GM21529 (cell line): ENCODE results near the gene KDM2A.
"Not testable (repeated sequence)": the region's sequence is repeated elsewhere in the genome, so short reads cannot be mapped to it uniquely, and the experiment has no call there.

Experiments used
- ATAC-seq: cut with Tn5 transposase; IDR thresholded peaks from one replicate; pipeline ENCODE4 v1.9.1; 2021; ENCODE audit not compliant: unreplicated experiment

Gene KDM2A

DNA sequence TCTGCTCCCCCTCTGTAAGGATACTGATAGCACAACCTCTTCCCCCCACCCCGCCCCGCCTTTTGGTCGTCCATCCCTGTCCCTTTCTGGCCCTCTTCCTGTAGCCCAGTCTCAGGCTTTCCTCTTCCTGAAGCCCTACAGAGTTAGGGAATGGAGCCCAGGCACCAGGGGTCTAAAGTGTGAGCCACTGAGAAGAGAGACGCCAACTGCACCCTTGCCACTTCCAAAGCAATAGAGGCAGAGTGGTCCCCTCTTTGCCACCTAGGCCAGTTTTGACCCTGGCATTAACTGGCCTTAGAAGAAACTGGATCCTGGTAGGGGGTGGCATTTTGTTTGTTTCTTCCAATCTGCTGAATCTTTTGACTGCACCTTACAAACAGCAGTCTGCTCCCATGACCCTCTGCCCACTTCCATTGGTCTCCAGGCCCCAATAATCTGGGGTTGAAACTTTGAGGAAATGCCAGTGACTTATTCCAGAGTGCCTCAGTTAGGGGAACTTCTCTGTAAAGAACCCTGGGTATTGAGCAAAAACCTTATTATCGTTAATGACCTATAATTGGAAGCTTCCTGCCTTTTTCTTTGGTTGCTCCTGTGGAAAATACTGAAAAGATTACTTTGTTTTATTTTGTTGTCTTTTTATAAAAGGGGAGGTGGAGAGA is 137.5 kb downstream of the KDM2A start:
- ATAC-seq: no peak

DNA sequence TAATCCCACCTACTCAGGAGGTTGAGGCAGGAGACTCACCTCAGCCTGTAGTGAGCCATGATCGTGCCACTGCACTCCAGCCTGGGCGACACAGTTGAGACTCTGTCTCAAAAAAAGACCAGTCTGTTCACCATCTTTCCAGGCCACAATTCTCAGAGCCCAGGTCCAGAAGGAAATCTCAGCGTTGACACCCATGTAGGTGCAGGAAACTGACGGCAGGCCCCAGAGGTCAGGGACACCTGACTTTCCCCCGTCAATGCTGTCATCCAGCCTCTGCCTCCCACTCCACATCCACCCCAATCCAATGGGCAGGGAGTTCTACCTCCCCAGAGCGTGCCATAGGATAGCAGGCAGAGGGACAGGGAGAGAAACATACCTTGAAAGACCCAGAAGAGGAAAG is 141.3 kb downstream of the KDM2A start:
- ATAC-seq: no peak

DNA sequence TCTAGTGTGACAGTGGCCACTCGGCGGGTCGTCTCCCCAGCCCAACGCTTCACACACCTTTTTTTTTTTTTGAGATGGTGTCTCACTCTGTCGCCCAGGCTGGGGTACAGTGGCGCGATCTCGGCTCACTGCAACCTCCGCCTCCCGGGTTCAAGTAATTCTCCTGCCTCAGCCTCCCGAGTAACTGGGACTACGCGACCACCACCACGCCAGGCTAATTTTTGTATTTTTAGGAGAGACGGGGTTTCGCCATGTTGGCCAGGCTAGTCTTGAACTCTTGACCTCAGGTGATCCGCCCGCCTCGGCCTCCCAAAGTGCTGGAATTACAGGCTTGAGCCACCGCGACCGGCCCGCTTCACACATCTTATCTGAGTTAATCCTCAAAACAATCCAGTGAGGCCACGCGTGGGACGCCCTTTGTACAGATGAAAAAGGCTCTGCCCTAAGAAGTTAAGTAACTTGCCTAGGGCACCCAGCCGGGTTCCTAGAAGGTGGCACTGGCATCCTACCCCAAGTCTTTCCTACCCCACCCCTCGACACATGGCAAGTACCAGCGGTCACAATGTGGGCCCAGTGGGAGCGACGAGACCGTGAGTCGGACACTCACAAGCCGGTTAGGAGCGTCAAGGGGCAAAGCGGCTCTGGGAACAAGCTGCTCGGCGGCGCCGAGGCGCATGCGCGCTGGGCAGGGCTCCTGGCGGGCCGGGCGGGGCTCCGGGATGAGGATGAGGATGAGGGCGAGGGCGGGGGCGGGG is 142.0 kb downstream of the KDM2A start:
- ATAC-seq: not testable (repeated sequence)

DNA sequence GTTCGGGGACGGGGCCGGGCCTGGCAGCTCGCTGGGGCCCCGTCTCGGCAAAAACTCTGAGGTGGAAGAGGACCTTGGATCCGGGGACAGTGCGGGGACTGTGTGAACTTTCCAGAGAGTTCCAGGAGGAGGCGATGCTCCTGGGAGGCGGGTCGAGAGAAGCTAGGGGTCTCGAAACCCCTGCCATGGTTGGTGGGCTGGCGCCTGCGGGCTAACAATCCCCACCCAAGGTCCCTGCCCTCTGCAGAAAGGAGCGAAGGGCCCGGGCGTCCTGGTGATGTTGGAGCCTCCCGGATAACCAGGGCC is 142.5 kb downstream of the KDM2A start:
- ATAC-seq: no peak

DNA sequence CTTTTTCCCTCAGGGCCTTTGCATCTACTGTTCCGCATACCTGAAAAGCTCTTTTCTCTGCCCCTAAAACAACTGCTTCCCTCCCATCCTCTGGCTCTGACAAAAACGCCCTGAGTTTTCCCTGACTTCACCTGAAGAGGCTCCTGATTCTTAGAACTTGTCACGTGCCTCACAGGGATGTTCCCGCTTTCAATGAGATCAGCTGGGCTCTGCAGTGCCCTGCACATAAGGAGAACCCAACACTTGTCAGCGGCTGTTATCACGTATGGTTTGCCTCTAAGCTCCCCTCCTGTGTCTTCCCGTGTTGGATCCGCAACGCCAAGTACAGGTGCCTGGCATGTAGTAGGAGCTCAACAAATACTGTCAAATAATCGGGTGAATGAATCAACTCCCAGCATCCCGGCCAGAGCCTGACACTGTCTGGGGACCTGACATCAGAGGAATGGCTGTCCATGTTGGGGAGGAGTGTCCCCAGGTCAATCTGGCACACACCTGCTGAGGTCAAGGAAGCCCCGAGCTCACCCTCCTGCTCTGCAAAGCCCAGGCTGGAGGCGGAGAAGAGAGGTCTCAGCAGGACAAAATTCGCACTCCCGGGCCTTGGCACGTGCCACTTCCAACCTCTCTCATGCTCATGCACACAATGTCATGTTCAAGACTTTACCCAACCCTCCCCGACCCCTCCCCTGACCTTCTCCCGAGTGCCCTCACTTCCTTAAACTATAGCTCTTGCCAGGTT is 143.1 kb downstream of the KDM2A start:
- ATAC-seq: no peak

DNA sequence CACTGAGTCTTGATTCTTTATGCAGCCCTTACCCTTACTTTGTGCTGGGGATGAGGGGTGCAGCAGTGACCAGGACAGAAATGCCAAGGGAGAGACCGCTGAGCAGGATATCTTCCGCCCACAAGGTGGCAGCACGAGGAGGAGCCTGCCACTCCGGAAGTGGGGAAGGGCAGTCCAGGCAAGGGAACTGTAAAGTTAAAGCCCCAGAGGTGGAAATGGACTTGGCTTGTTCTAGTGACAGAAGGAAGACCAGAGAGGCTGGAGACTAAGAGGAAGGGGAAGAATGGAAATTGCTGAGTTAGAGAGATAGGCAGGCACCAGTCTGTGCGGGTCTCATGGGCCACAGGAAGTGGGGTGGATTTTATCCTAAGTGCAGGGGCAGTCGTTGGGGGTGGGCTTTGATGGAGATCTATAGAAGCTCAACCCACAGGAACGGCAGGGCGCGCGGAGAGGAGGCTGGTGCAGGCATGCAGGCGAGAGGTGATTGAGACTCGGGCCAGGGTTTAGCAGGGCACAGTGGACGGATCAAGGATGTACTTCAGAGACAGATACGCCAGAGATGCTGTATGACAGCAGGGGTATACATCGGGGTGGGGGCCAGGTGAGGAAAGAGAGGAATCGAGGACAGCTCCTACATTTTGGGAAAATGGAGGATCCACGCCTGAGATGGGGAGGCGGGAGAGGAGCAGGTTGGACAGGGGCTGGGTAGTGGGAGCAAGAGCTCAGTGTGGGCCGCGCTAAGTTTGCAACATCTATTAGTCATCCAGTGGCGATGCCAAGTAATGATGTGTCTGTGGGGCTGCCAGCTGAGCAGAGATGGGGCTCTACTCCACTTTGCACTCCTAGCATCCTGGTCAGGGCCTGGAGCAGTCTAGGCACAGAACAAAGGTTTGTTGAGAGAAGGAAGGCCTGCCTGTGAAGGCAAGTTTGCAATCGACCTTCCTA is 143.9 kb downstream of the KDM2A start:
- ATAC-seq: no peak

DNA sequence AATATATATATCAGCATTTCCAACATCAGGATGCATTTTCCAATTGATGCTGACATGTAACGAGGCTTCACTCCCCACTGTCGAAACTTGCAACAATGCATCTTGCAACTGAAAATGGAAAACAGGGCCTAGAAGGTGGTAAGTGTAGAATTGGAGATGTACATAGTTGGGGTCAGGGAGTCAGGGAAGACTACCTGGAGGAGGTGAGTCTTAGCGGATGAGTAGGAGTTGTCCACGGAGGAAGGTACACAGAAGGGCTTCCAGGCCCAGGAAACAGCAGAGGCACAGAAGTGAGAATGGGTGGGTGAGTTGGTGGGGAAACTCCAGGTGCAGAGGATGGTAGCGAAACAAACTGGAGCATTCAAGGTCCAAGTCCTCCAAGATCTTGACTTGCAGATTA is 145.2 kb downstream of the KDM2A start:
- ATAC-seq: no peak

DNA sequence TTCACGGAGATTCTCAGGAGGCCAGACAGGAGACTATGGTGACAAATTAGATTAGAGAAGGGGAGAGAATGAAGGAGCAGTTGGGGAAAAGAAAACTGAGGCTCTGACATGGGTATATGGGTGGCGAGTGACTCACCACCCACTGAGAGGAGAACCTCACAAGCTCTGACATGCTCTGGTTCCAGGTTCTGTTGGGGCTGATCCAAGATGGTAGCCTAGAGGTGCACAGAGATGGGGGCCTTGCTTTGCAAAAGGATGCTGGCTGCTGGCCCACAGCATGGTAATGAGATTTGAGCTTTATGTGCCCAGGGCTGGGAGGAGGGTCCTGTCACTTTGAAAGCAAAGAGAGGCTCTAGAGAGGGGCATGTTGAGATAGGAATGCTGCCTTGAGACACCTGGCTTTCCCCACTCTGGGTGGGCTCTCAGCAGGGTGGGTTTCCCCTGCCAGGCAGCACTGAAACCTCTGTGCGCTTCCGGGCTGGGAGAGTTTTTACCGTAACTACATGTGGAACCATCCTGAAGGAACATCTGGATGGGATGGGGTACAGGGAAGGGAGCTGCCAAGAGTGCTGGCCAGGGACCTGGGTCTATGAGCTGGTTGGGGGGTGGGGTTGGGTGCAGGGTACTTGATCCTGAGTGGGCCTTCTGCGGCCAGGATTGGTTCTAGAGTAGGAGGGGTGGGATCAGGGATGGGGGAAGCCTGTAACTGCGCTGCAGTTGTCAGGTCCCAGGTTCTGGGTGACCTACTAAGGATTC is 146.0 kb downstream of the KDM2A start:
- no peak for ATAC-seq

DNA sequence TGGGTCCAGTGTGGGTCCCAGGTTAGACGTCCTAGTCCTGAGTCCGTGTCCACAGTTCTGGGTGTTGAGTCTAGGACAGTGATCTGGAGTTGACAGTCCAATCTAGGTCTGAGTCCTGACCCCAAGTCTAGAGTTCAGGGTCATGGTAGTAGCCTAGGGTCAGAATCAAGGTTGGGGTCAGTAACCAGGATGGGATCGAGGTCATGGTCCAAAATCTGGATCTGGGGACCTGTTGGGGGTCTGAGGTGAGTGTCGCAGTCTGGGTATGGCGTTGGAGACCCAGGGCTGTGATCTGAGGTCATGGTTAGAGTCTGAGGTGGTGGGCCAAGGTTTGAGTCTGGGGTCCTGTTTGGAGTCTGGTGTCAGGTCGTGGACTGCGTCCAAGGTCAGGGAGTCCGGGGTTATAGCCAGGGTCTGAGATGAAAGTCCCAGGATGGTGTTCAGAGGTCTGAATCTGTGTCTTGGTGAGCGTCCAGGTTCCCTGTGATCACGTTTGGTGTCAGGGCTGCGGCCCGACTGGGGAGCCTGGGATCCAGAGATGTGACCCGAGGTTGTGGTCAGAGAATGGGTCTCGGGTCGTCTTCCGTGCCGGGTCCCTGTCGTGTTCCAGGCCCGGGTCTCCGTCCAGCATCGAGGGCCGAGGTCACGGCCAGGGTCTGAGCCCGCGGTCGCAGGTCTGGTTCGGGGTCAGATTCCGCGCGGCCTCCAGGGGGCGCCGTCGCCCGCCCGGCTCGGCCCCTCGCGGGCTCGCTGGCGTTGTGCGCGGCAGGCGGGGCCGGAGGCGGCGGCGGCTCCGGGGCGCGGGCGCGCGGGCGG is 146.8 kb downstream of the KDM2A start:
- no peak for ATAC-seq

DNA sequence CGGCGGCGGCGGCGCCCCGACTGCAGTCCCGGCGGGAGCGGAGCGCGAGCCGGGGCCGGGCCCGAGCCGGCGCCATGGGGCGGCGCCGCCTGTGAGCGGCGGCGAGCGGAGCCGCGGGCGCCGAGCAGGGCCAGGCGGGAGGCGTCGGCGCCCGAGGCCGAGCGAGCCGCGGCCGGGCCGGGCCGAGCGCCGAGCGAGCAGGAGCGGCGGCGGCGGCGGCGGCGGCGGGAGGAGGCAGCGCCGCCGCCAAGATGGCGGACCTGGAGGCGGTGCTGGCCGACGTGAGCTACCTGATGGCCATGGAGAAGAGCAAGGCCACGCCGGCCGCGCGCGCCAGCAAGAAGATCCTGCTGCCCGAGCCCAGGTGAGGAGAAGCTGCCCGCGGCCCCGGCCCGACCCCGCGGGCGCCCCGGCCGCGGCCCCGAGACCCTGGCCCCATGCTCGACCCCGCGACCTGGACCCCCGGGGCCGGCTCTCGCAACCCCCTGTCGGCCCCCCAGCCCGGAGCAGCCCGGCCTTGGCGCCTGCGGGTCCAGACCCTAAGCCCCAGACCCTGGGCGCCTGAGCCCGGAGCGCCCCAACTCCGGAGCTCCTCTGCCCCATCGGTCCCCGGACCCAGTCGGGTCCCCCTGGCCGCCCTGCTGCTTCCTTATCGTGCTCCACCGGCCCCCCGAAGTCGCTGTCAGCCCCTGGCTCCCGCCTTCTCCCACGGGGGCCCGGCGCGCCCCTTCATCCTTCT is 147.6 kb downstream of the KDM2A start, which contains the start of gene GRK2:
GRK2 (plus strand) TSS at position 25 of the 739 bp plus-strand sequence; CDS start at position 252, 227 bp downstream.
- no peak for ATAC-seq

DNA sequence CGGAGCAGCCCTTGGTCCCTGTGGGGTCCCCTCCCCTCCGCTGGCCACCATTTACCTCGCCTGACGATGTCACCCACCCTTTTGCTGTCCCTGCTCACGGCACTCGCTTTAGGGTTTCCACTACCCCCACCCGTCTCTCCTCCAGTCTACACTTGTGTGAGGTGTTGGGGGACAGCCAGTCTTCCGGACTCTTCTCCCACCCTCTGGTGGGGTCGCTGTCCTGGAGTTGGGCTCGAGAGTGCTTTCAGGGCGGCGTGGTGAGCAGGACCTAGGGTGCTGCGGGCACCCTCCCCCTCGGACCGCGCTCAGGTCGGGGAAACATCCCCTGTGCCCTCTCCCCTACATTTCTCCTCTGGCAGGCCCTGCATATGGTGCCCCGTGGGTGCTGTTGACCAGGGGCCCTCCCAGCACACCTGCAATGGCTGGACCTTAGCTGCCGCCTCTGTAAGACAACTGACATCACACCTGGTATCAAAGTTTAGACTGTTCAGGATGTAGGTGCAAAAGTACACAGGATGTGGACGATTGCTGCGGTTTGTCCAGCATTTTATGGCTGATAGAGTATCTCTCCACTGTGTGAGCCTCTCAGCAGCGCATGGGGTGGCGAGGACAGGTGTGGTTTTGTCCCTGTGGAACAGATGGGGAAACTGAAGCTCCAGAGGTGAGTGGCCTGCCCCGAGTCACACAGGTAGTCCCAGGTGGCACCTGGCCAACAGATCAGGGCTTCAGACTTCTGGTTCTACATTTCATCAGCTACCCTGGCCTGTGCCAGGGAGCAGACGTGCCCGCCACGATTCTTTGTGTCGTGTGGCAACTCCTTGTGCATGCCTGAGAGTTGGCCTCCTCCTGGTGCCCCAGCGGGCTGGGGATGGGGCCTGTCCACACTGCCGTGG is 148.4 kb downstream of the KDM2A start:
- peak; percentile 2 for ATAC-seq

DNA sequence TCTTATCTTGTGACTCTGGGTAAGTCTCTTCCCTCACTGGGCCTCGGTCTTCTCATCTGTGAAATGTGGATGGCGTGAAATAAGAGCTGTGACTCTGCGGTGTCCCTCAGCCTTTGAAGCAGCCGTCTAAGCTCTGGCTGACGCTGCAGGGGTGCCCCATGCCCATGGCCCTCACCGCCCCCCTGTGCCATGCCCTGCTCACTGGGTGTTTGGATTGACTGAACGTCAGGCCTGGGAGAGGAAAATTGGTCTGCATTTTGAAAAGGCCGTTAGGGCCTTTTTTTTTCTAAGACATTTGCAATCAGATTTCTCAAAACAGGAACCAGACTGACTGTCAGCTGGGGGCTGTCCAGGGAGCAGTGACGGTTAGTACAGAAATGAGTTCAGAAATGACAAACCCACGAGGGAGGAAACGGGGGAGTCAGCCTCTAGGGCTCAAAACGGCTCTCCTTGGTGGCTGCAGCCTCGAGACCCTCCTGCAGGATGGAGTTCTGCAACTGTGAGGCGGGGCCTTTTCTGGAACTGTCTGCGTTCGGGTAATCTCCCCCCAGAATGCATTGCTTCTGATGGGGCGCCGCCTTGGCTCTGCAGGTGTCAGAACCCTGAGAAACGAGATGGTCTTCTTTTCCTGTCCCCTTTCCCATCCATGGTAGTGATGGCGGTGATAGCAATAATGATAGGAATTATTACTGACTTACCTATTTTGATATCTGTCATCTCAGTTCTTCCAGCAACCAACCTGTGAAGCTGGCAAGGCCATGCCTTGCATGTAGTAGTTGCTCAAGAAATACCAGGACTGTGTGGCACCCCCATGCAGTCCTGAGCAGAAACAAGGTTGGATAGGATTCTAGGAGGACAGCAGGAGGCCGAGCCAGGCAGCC is 149.3 kb downstream of the KDM2A start:
- peak; percentile 49 for ATAC-seq

DNA sequence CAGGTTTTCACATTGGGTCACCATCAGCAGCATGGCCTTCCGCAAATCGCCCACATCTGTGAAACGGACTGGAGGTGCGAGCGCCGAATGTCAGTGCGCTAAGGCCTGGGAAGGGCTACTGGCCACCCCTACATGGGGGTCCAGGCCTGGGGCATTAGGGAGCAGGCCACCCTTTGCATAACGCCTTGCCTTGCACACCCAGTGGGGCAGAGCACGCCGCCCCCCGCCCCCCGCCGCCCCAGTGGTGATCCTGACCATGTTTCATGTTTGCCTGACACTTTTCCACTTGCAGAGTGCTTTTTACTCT is 149.9 kb downstream of the KDM2A start:
- no peak for ATAC-seq

DNA sequence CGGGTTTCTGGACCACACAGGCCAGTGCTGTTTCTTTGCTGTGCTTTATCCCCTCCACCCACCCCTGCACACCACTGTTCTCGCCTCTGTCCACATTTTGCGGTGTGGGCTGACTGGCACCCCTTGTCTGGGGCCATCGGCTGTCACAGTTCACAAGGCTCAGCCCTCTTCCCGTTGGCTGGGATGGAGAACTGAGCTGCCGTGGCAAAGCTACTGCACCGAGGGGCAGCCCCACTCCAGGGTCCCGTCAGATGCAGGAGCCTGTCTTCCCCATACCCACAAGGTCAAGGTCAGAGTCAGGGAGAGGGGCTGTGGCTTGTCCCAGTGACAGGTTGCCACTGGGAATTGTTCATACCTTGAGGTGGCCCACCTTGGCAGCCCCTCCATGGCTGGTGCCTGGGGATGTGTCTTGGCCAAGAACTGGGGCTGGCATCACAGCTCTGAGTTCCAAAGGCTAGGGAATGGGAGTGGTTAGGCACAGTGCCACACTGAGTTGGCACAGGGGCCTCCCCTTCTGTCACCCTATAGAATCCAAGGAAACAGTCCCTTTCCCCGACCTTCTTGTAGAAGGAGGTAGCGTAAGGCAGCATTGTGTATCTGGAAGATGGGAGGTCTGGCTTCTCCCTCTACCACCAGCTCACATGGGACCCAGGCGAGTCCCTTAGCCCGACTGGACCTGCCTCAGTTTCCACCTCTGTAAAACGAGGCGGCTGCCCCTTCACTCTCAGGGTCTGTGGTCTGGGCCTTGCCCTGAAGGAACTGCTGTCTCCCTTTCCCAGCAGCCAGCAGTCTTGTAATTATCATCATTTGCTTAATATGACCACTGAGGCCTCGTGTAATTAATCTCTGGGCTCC is 150.6 kb downstream of the KDM2A start:
- ATAC-seq: no peak

DNA sequence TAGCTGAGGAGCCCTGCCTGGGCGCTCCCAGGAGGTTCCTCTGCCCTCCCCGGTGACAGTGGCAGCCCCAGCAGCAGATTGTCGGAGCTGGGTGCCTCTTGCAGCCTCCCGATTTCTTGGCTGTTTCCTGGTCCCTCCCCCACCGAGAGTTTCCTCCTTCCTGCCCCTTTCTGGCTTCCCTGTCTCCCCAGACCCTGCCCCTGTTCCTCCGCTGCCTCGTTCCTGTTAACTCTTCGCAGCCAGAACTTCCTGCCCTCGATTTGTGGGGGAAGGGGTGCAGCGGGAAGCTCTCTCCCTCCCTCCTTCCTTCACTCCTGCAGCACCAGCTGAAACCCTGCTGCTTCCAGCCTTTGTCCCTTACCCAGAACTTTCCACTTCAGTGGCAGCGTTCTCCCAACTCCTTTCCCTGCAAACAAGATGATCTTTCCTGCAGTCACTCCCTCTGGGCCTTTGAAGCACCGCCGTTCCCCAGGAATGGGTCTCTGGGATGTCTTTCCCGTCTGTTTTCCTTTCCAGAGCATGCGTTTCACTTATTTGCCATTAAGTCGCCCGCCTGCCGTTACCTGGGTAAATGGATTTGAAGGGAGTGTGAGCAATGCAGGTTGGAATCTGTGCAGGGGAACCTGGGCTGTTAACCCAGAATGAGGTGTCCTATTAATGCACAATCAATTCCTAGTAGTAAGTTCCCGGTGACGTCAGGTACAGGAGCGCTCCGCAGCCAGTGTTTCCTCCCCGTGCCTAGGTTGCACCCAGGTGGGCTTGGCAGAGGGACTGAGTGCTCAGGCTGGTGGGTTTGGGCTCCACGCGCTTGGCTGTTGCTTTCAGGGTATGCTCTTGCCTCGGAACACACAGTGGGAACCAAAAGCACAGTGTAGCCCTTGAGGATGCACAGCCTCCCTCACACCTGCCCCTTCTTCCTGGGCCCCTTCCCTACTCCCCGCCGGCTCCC is 151.5 kb downstream of the KDM2A start:
- ATAC-seq: no peak
